HL-60 (cell line): Measurements from ENCODE around the gene RPAIN.

Experiments used
- DNase-seq, 2 experiments: peaks; one replicate each; pipeline ENCODE4 v3.0.0-alpha.2; 2010 to 2020; ENCODE audit warnings: low read depth in 1 of 2, low spot score in 1 of 2
- H3K27ac ChIP-seq: fragments of 250-450 bp; sonication (Bioruptor Pico); replicated peaks from 2 replicates; pipeline ENCODE4 v1.5.1; 2020; ENCODE audit warnings: mild to moderate bottlenecking, moderate library complexity
- H3K27me3 ChIP-seq: fragments of 250-450 bp; sonication (Bioruptor Pico); 2 replicates; pipeline ENCODE4 v1.5.1; 2021; ENCODE audit warnings: mild to moderate bottlenecking, moderate library complexity; ENCODE audit not compliant: insufficient read depth, poor library complexity, severe bottlenecking
- H3K4me3 ChIP-seq: replicated peaks from 2 replicates; pipeline ENCODE4 v1.5.1; 2011; ENCODE audit warnings: mild to moderate bottlenecking, control low read depth, low read length; ENCODE audit not compliant: insufficient read depth
- GABPA ChIP-seq: IDR thresholded peaks from 2 replicates; pipeline ENCODE4 v1.6.1; 2012; ENCODE audit warnings: low read depth
- POLR2AphosphoS5 ChIP-seq: IDR thresholded peaks from 2 replicates; pipeline ENCODE4 v1.6.1; 2012; ENCODE audit warnings: low read depth
- SPI1 ChIP-seq: IDR thresholded peaks from 2 replicates; pipeline ENCODE4 v1.6.1; 2012; ENCODE audit warnings: low read depth, mild to moderate bottlenecking, borderline replicate concordance
- TF ChIP-seq, protein P1 (sequence below): IDR thresholded peaks from 2 replicates; pipeline ENCODE4 v1.6.1; 2012; ENCODE audit warnings: low read depth; ENCODE audit not compliant: insufficient replicate concordance
- TF ChIP-seq, protein P2 (sequence below): IDR thresholded peaks from one replicate; pipeline ENCODE4 v1.5.1; 2011; ENCODE audit warnings: low read length, control low read depth, inconsistent platforms; ENCODE audit not compliant: insufficient read depth

The RPAIN gene

DNA sequence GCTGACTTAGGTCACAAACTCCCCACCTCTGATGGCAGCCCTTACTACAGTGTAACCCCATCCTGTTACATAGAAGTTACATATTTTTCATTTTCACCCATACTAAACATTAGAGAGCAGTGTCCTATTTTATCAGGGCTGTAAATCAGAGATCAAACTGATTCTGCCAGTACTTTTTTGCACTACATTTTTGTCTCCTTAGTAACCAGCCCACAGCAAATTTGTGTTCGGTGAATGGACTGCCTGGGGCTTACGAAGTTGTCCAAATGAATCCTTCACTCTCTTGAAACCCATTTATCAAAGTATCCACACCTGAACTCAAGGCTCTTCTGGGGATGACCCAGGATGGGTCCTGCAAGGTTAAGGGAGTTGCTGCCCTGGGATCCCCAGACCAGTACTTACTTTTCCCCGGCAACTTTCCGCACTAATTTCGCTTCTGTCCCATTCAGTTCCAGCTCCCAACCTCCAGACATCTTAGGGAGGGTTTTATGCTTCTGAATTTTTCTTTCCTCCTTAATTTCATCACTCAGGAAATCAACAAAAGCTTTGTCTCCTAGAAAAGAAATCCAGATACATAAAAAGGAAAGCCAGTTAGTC is 17.8 kb downstream of the RPAIN start:
- no peak for TF ChIP-seq POLR2AphosphoS5
- TF ChIP-seq, protein P1, sequence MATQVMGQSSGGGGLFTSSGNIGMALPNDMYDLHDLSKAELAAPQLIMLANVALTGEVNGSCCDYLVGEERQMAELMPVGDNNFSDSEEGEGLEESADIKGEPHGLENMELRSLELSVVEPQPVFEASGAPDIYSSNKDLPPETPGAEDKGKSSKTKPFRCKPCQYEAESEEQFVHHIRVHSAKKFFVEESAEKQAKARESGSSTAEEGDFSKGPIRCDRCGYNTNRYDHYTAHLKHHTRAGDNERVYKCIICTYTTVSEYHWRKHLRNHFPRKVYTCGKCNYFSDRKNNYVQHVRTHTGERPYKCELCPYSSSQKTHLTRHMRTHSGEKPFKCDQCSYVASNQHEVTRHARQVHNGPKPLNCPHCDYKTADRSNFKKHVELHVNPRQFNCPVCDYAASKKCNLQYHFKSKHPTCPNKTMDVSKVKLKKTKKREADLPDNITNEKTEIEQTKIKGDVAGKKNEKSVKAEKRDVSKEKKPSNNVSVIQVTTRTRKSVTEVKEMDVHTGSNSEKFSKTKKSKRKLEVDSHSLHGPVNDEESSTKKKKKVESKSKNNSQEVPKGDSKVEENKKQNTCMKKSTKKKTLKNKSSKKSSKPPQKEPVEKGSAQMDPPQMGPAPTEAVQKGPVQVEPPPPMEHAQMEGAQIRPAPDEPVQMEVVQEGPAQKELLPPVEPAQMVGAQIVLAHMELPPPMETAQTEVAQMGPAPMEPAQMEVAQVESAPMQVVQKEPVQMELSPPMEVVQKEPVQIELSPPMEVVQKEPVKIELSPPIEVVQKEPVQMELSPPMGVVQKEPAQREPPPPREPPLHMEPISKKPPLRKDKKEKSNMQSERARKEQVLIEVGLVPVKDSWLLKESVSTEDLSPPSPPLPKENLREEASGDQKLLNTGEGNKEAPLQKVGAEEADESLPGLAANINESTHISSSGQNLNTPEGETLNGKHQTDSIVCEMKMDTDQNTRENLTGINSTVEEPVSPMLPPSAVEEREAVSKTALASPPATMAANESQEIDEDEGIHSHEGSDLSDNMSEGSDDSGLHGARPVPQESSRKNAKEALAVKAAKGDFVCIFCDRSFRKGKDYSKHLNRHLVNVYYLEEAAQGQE: no peak
- TF ChIP-seq, protein P2, sequence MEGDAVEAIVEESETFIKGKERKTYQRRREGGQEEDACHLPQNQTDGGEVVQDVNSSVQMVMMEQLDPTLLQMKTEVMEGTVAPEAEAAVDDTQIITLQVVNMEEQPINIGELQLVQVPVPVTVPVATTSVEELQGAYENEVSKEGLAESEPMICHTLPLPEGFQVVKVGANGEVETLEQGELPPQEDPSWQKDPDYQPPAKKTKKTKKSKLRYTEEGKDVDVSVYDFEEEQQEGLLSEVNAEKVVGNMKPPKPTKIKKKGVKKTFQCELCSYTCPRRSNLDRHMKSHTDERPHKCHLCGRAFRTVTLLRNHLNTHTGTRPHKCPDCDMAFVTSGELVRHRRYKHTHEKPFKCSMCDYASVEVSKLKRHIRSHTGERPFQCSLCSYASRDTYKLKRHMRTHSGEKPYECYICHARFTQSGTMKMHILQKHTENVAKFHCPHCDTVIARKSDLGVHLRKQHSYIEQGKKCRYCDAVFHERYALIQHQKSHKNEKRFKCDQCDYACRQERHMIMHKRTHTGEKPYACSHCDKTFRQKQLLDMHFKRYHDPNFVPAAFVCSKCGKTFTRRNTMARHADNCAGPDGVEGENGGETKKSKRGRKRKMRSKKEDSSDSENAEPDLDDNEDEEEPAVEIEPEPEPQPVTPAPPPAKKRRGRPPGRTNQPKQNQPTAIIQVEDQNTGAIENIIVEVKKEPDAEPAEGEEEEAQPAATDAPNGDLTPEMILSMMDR: no peak
- TF ChIP-seq GABPA: no peak
- TF ChIP-seq SPI1: no peak
- no peak for DNase-seq
- Histone ChIP-seq H3K4me3 (peak overlapping the region; percentile 64), H3K27ac (peak overlapping the region; percentile 61), H3K27me3 (no peaks in the 10 kb centered on the region)

DNA sequence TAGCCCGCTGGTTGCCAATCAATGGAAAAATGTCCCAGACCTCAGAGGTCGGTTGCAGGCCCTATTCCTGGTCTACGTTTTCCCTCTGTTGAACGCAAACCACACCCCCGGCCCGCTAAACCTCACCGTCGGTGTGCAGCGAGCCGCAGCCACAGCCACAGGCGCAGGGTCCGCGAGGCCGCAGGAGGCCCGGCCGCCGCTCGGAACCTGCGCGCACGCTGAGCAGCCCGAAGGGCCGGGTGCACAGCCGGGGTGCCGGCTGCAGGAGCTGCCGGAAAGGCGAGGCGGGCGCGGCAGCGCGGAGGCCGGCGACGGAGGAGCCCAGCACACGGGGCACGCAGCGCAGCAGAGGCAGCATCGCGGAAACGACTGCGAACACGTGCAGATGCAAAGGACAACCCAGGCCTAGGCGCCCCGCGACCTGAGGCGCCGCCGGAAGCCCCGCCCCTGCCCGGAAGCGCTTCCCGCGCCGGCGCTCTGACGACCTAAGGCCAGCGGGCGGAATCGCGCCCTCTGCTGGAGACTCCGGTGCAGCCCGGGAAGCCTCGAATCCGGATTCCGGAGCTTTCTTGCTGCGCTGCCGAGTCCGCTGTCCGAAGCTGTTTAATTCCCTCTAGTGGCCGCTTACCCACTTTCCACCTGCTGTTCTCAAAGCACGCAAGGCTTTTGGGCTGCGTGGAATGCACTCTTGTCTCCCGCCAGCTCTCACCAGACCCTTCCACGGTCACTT is 18.9 kb downstream of the RPAIN start, which contains the start of gene C1QBP:
TSS of gene C1QBP (minus strand) at position 440 of the 730 bp plus-strand sequence. CDS start at position 358, 82 bp downstream.
- TF ChIP-seq GABPA (peak; percentile 70), POLR2AphosphoS5 (no peak), SPI1 (no peak)
- TF ChIP-seq, protein P2: peak; percentile 52
- TF ChIP-seq, protein P1: no peak
- Histone ChIP-seq H3K4me3 (peak within 1 kb of the TSS; percentile 64), H3K27ac (peak within 1 kb of the TSS; percentile 61)

DNA sequence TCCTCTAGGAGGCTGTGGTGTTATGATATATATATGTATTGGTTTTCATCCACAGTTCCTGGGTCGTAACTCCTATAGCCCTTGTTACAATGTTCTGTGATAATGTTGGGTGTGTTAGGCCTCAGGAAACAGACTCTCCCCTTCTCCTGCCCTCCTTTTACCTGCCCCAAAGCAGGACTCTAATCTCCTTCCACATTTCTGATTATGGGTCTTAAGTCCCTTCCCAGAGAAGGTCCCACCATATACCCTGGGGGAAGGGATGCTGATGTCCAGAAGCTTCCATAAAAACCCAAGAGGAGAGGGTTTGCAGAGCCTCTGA is 19.4 kb downstream of the RPAIN start:
- DNase-seq: no peak
- TF ChIP-seq GABPA: no peak
- TF ChIP-seq, protein P2: no peak
- TF ChIP-seq SPI1: no peak
- TF ChIP-seq POLR2AphosphoS5: no peak
- TF ChIP-seq, protein P1: no peak
- H3K27ac ChIP-seq: peak overlapping the region; percentile 61
- no peak overlapping the region for H3K4me3 ChIP-seq
- H3K27me3 ChIP-seq: no peaks in the 10 kb centered on the region

More for the DNA sequence above, 18.9 kb downstream of the RPAIN start, which contains the start of gene C1QBP:
- DNase-seq: peak; percentile 74 to 80
- no peaks in the 10 kb centered on the region for H3K27me3 ChIP-seq
